ENCODE measurements around the gene ULK2.
"Not testable (repeated sequence)": the region's sequence is repeated elsewhere in the genome, so short reads cannot be mapped to it uniquely, and the experiment has no call there.

The ULK2 gene

DNA sequence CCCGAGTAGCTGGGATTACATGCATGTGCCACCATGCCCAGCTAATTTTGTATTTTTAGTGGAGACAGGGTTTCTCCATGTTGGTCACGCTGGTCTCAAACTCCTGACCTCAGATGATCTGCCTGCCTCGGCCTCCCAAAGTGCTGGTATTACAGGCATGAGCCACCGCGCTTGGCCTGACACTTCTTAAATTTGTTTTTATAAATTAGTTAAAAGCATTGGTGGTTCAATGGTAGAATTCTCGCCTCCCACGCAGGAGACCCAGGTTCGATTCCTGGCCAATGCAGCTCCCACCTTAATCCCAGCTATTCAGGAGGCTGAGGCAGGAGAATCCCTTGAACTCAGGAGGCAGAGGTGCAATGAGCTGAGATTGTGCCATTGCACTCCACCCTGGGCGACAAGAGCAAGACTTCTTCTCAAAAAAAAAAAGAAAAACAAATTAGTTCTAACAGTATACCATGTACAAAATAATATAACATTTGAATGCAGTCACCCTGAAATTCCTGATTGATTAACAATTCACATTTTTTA lies 7.0 kb downstream of the ULK2 start:
- H3K4me1 ChIP-seq (ENCODE audit: insufficient read depth, low read length); H3K27ac ChIP-seq (ENCODE audit: low read length); H3K9me3 ChIP-seq (ENCODE audit: insufficient read depth, low read depth, low read length); H3K36me3 ChIP-seq (ENCODE audit: insufficient read depth, low read depth, low read length); H3K27me3 ChIP-seq (ENCODE audit: insufficient read depth, low read length); H3K9ac ChIP-seq (ENCODE audit: low read depth, low read length); H3K4me3 ChIP-seq (ENCODE audit: low read length): not testable (repeated sequence)

DNA sequence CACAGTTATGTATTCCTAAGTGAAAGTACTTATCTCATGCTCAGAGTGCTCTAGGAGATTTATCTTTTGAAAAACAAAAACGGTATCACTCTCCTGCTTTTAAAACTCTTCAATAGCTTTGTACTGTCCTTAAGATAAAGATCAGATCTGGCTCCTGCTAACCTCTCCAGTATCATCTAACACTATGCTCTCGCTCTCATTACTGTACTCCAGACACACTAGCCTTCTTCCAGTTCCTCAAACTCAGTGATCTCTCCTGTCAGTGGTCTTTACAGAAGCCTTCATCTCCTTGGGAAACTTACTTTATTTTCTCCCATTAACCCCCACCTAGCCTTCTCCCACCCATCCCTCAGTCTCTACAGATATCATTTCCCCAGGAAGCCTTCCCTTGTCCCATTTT lies 10.1 kb downstream of the ULK2 start:
- Histone ChIP-seq H3K9me3 (ENCODE audit: insufficient read depth, low read depth, low read length) (no peaks in the 10 kb centered on the region), H3K4me3 (ENCODE audit: low read length) (no peak overlapping the region)

DNA sequence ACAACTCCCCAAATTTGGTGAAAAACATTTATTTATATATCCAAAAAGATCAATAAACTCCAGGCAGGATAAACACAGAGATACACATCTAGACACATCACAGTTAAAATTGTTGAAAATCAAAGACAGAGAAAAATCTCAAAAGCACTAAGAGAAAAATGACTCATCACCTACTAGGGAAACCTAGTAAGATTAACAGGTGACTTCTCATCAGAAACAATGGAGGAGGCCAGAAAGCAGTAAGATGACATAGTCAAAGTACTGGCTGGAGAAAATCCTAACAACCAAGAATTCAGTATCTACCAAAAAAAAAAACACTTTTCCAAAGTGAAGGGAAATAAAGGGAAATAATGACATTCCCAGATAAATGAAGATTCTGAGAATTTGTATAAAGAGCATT lies 33.8 kb downstream of the ULK2 start:
- Histone ChIP-seq H3K27me3 (ENCODE audit: insufficient read depth, low read length) (no peaks in the 10 kb centered on the region), H3K27ac (ENCODE audit: low read length) (no peak overlapping the region), H3K4me3 (ENCODE audit: low read length) (no peak overlapping the region), H3K36me3 (ENCODE audit: insufficient read depth, low read depth, low read length) (no peaks in the 10 kb centered on the region), H3K4me1 (ENCODE audit: insufficient read depth, low read length) (no peaks in the 10 kb centered on the region), H3K9me3 (ENCODE audit: insufficient read depth, low read depth, low read length) (no peaks in the 10 kb centered on the region), H3K9ac (ENCODE audit: low read depth, low read length) (no peak overlapping the region)

More for the DNA sequence above, 10.1 kb downstream of the ULK2 start:
- Histone ChIP-seq H3K9ac (ENCODE audit: low read depth, low read length) (no peak overlapping the region), H3K36me3 (ENCODE audit: insufficient read depth, low read depth, low read length) (no peaks in the 10 kb centered on the region), H3K27ac (ENCODE audit: low read length) (no peak overlapping the region), H3K27me3 (ENCODE audit: insufficient read depth, low read length) (no peaks in the 10 kb centered on the region), H3K4me1 (ENCODE audit: insufficient read depth, low read length) (no peaks in the 10 kb centered on the region)

DNA sequence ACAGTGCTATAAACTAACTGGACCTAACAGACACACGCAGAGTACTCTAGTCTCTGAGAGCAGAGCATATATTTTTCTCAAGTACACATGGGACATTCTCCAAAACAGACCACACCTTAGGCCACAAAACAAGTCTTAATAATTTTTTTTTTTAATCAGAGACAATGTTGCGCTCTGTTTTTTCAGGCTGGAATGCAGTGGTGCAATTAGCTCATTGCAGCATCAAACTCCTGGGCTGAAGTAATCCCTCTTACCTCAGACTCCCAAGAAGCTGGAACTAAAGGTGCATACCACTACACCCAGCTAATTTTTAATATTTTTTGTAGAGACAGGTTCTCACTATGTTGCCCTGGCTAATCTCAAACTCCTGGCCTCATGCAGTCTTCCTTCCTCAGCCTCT lies 37.7 kb downstream of the ULK2 start:
- no peaks in the 10 kb centered on the region for H3K27me3 ChIP-seq (ENCODE audit: insufficient read depth, low read length)
- no peaks in the 10 kb centered on the region for H3K4me1 ChIP-seq (ENCODE audit: insufficient read depth, low read length)
- H3K9ac ChIP-seq (ENCODE audit: low read depth, low read length): no peak overlapping the region
- H3K4me3 ChIP-seq (ENCODE audit: low read length): no peak overlapping the region
- H3K27ac ChIP-seq (ENCODE audit: low read length): no peak overlapping the region
- H3K9me3 ChIP-seq (ENCODE audit: insufficient read depth, low read depth, low read length): no peaks in the 10 kb centered on the region
- H3K36me3 ChIP-seq (ENCODE audit: insufficient read depth, low read depth, low read length): no peaks in the 10 kb centered on the region

DNA sequence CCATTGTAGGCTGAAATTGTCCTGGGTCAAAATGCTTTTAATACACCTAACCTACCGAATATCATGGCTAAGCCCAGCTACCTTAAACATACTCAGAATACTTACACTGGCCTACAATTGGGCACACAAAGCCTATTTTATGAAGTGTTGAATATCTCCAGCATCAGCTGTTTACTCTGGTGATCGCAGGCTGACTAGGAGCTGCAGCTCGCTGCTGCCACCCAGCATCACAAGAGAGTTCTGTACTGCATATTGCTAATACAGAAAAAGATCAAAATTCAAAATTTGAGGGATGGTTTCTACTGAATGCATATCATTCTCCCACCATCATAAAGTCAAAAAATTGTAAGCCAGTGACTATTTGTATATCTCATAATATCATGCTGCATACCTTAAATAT lies 55.3 kb downstream of the ULK2 start:
- Histone ChIP-seq H3K9ac (ENCODE audit: low read depth, low read length) (no peak overlapping the region), H3K4me1 (ENCODE audit: insufficient read depth, low read length) (no peaks in the 10 kb centered on the region), H3K27me3 (ENCODE audit: insufficient read depth, low read length) (no peaks in the 10 kb centered on the region), H3K9me3 (ENCODE audit: insufficient read depth, low read depth, low read length) (no peaks in the 10 kb centered on the region), H3K27ac (ENCODE audit: low read length) (no peak overlapping the region), H3K36me3 (ENCODE audit: insufficient read depth, low read depth, low read length) (no peaks in the 10 kb centered on the region), H3K4me3 (ENCODE audit: low read length) (no peak overlapping the region)

DNA sequence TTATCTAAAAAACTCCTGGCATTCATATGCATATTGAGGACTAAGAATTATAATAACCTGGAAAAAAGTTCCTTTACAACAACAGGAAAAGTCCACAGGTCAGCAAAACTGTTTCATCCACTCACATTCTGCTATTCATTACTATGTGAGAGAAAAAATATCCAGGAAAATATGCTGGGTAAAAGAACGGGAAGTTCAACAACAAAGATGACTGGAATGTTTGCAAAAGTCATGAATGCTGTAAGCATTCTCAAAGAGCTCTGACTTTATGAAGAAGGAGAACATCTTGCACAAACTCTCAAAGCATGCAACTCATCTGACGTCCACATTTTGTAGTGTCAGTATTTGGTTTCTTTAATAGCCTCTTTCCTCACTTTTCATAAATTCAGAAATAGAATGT lies 62.7 kb downstream of the ULK2 start:
- Histone ChIP-seq H3K36me3 (ENCODE audit: insufficient read depth, low read depth, low read length) (no peaks in the 10 kb centered on the region), H3K9me3 (ENCODE audit: insufficient read depth, low read depth, low read length) (no peaks in the 10 kb centered on the region), H3K4me1 (ENCODE audit: insufficient read depth, low read length) (no peaks in the 10 kb centered on the region)

DNA sequence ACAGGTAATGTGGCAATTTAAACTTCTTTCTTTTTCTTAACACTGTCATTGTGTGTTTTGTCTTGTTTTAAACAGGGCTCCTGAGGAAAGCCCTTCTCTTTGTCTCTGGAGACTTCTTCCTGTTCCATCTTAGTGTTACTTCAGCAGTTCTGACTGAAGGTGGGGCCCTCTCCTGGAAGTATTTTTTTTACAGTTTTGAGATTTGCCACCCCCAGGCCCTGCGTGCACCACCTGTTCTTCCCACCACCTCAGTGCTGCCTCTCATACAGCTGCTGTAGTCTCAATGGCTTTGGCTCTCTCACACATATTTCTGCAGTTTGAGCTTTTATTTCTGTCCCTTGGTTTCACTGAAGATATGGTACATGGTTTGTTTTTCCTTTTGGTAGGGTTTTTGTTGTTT lies 67.2 kb downstream of the ULK2 start:
- Histone ChIP-seq H3K27ac (ENCODE audit: low read length) (no peak overlapping the region), H3K9me3 (ENCODE audit: insufficient read depth, low read depth, low read length) (peaks cover 13% of the 10 kb centered on the region), H3K27me3 (ENCODE audit: insufficient read depth, low read length) (no peaks in the 10 kb centered on the region), H3K9ac (ENCODE audit: low read depth, low read length) (no peak overlapping the region), H3K4me1 (ENCODE audit: insufficient read depth, low read length) (no peaks in the 10 kb centered on the region), H3K4me3 (ENCODE audit: low read length) (no peak overlapping the region), H3K36me3 (ENCODE audit: insufficient read depth, low read depth, low read length) (peaks cover 15% of the 10 kb centered on the region)

More for the DNA sequence above, 62.7 kb downstream of the ULK2 start:
- no peak overlapping the region for H3K27ac ChIP-seq (ENCODE audit: low read length)
- no peak overlapping the region for H3K4me3 ChIP-seq (ENCODE audit: low read length)
- no peaks in the 10 kb centered on the region for H3K27me3 ChIP-seq (ENCODE audit: insufficient read depth, low read length)
- H3K9ac ChIP-seq (ENCODE audit: low read depth, low read length): no peak overlapping the region

DNA sequence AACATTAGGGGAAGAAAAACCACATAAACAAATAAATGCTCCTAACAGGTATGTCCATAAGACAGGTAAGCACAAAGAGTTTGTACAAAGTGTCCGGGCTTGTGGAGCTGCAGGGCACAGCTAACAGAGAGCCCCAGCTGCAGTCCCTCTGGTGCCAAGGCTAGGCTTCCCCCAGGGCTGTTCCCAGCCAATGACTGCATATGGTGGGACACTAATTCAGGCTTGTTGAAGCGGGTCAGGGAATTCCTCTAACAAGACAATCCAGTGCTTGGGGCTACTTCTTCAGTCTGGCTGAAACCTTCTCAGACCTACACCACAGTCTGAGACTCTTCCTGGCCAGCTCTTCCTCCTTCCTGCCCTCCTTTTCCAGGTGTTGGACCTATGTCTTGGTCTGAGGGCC lies 67.9 kb downstream of the ULK2 start:
- Histone ChIP-seq H3K9me3 (ENCODE audit: insufficient read depth, low read depth, low read length) (peaks cover 16% of the 10 kb centered on the region), H3K4me3 (ENCODE audit: low read length) (no peak overlapping the region), H3K27ac (ENCODE audit: low read length) (no peak overlapping the region), H3K27me3 (ENCODE audit: insufficient read depth, low read length) (no peaks in the 10 kb centered on the region), H3K36me3 (ENCODE audit: insufficient read depth, low read depth, low read length) (peaks cover 23% of the 10 kb centered on the region), H3K4me1 (ENCODE audit: insufficient read depth, low read length) (no peaks in the 10 kb centered on the region), H3K9ac (ENCODE audit: low read depth, low read length) (no peak overlapping the region)

DNA sequence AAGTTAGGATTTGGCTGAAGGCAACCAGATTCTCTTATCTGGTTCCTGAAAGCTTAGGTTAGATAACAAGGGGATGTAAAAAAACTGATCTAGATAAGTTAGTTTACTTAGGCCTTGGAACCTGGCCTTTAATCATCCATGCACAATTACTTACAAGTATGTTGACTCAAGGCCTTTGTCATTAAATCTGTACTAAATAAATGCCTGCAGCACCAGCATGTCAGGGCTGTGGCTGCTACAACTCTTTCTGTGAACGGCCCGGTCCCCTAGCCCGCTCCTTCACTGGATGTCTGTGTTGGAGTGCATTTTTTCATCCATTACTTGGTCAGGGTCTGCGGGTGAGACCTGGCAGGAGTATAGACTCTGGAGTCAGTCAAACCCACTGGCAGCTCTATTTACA lies 71.3 kb downstream of the ULK2 start:
- no peaks in the 10 kb centered on the region for H3K27me3 ChIP-seq (ENCODE audit: insufficient read depth, low read length)
- H3K9me3 ChIP-seq (ENCODE audit: insufficient read depth, low read depth, low read length): peaks cover 16% of the 10 kb centered on the region
- H3K4me1 ChIP-seq (ENCODE audit: insufficient read depth, low read length): no peaks in the 10 kb centered on the region
- no peak overlapping the region for H3K27ac ChIP-seq (ENCODE audit: low read length)
- no peak overlapping the region for H3K9ac ChIP-seq (ENCODE audit: low read depth, low read length)
- no peak overlapping the region for H3K4me3 ChIP-seq (ENCODE audit: low read length)
- H3K36me3 ChIP-seq (ENCODE audit: insufficient read depth, low read depth, low read length): peaks cover 23% of the 10 kb centered on the region

DNA sequence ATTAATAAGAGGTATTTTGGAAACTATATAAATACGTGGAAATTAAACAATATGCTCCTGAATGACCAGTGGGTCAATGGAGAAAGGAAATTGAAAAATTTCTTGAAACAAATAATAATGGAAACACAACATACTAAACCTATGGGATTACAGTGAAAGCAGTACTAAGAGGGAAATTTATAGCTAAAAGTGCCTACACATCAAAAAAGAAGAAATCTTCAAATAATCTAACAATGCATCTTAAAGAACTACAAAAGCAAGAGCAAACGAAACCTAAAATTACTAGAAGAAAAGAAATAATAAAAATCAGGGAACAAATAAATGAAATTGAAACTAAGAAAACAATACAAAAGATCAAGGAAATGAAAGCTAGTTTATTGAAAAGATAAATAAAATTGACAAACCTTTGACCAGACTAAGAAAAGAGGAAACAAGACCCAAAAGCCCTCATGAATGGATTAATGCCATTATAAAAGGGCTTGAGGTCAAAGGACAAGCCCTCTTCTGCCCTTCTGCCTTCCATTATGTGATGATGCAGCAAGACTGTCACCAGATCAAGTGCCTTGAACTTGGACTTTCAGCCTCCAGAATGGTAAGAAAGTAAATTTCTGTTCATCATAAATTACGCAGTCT lies 75.7 kb downstream of the ULK2 start:
- no peak overlapping the region for H3K27ac ChIP-seq (ENCODE audit: low read length)
- no peaks in the 10 kb centered on the region for H3K27me3 ChIP-seq (ENCODE audit: insufficient read depth, low read length)
- no peak overlapping the region for H3K4me3 ChIP-seq (ENCODE audit: low read length)
- peaks cover 16% of the 10 kb centered on the region for H3K9me3 ChIP-seq (ENCODE audit: insufficient read depth, low read depth, low read length)
- peaks cover 15% of the 10 kb centered on the region for H3K36me3 ChIP-seq (ENCODE audit: insufficient read depth, low read depth, low read length)
- no peak overlapping the region for H3K9ac ChIP-seq (ENCODE audit: low read depth, low read length)
- H3K4me1 ChIP-seq (ENCODE audit: insufficient read depth, low read length): no peaks in the 10 kb centered on the region

DNA sequence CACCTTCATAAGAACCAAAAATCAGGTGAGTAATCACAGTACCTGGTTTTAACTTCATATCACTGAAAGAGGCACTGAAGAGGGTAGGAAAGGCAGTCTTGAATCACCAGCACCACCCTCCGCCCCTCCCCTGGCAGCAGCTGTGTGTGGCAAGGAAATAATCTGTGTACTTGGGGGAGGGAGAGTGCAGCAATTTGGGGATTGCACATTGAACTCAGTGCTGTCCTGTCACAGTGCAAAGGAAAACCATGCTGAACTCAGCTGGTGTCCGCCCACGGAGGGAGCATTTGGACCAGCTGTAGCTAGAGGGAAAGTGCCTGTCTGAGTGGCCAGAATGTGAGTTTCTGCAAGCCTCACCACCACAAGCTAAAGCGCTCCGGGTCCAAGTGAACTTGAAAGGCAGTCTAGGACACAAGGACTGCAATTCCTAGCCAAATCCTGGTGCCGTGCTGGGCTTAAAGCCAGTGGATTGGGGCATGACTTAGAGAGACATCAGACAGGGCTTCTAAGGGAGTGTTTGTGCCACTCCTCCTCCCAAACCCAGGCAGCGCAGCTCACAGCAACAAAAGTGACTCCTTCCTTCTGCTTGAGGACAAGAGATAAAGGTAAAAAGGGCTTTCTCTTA lies 79.9 kb downstream of the ULK2 start:
- Histone ChIP-seq H3K36me3 (ENCODE audit: insufficient read depth, low read depth, low read length) (no peaks in the 10 kb centered on the region), H3K27me3 (ENCODE audit: insufficient read depth, low read length) (no peaks in the 10 kb centered on the region), H3K4me1 (ENCODE audit: insufficient read depth, low read length) (no peaks in the 10 kb centered on the region)

DNA sequence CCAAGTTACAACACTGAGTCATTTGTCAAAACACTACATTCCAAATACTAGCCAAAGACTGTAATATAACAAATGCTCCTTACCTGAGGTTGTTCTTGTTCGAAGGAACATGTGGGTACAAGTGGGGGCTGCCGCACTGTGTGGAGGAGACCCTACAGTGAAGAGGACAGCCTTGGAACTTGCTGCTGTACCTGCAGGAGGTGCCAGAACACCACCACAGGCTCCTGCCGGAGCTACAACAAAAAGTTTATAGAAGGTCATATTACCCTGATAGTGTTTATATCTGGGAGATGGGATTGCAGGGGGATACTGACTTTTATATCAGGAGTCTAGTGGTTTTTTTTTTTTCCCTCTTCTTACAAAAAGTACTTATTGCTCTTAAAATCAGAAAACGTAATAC lies 81.9 kb downstream of the ULK2 start:
- Histone ChIP-seq H3K27ac (ENCODE audit: low read length) (no peak overlapping the region), H3K9me3 (ENCODE audit: insufficient read depth, low read depth, low read length) (no peaks in the 10 kb centered on the region), H3K9ac (ENCODE audit: low read depth, low read length) (no peak overlapping the region), H3K4me3 (ENCODE audit: low read length) (no peak overlapping the region), H3K36me3 (ENCODE audit: insufficient read depth, low read depth, low read length) (no peaks in the 10 kb centered on the region), H3K4me1 (ENCODE audit: insufficient read depth, low read length) (no peaks in the 10 kb centered on the region), H3K27me3 (ENCODE audit: insufficient read depth, low read length) (no peaks in the 10 kb centered on the region)

More for the DNA sequence above, 79.9 kb downstream of the ULK2 start:
- Histone ChIP-seq H3K9ac (ENCODE audit: low read depth, low read length) (no peak overlapping the region), H3K9me3 (ENCODE audit: insufficient read depth, low read depth, low read length) (no peaks in the 10 kb centered on the region), H3K27ac (ENCODE audit: low read length) (no peak overlapping the region), H3K4me3 (ENCODE audit: low read length) (no peak overlapping the region)
